ENCODE measurements around the gene MOB3A. TPM values are rescaled to one million over a fixed set of nuclear protein-coding genes. Genes with fewer than 3 reads are reported as not detected.

The MOB3A gene
- total RNA-seq, 2 donors from 2014 or later = 37.8 to 50.9 TPM

DNA sequence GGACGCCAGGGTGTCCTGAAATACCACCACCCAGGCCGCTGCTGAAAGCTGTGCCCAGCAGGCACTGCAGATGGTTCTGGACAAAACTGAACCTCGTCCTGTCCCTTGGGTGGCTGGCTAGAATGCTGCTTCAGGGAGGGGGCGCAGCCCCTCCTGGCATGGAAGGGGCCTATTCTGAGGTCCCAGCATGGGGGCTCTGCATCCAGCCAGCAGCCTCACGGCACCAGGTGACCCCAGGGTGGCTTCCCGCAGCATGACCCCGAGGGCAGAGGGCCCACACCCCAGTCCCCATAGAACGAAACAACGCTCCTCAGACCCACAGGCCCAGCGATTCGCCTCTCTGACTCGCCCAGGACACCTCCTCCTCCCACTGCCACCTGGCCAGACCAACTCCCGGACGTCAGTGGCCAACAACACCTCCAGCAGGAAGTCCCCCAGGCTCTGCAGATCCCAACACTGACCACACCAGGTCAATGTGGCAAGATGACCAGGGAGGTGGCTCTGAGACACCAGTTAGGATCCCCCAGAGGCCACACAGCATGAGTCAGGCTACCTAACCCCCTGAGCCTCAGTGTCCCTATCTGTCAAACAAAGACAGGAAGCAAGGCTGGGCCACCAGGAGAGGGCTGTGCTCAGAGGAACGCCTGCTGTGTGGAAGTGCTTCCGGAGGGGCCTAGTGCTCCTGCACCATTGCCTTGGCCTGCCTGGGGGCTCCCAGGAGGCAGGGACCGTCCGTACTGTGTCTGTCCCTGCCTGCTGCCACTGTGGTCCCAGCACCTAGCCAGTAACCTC lies 51.2 kb downstream of the MOB3A start:
- Histone ChIP-seq H3K4me3 (no peak overlapping the region), H3K27ac (peak overlapping the region in 1 of 2 donors; percentile 14), H3K36me3 (peaks cover 47% of the 10 kb centered on the region), H3K27me3 (replicated peaks; ENCODE audit: insufficient read depth) (no peaks in the 10 kb centered on the region), H3K4me1 (ENCODE audit: control insufficient read depth in 1 of 2, low read depth in 2 of 2) (peaks cover 46 to 88% of the 10 kb centered on the region in 2 donors), H3K9me3 (no peaks in the 10 kb centered on the region)
- DNase-seq (ENCODE audit: low spot score) (no peak), ATAC-seq (ENCODE audit: insufficient number of reproducible peaks, low FRiP score, low read depth) (no peak)
- TF ChIP-seq, protein P1, sequence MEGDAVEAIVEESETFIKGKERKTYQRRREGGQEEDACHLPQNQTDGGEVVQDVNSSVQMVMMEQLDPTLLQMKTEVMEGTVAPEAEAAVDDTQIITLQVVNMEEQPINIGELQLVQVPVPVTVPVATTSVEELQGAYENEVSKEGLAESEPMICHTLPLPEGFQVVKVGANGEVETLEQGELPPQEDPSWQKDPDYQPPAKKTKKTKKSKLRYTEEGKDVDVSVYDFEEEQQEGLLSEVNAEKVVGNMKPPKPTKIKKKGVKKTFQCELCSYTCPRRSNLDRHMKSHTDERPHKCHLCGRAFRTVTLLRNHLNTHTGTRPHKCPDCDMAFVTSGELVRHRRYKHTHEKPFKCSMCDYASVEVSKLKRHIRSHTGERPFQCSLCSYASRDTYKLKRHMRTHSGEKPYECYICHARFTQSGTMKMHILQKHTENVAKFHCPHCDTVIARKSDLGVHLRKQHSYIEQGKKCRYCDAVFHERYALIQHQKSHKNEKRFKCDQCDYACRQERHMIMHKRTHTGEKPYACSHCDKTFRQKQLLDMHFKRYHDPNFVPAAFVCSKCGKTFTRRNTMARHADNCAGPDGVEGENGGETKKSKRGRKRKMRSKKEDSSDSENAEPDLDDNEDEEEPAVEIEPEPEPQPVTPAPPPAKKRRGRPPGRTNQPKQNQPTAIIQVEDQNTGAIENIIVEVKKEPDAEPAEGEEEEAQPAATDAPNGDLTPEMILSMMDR (IDR thresholded peaks at IDR 0.05) = no peak

DNA sequence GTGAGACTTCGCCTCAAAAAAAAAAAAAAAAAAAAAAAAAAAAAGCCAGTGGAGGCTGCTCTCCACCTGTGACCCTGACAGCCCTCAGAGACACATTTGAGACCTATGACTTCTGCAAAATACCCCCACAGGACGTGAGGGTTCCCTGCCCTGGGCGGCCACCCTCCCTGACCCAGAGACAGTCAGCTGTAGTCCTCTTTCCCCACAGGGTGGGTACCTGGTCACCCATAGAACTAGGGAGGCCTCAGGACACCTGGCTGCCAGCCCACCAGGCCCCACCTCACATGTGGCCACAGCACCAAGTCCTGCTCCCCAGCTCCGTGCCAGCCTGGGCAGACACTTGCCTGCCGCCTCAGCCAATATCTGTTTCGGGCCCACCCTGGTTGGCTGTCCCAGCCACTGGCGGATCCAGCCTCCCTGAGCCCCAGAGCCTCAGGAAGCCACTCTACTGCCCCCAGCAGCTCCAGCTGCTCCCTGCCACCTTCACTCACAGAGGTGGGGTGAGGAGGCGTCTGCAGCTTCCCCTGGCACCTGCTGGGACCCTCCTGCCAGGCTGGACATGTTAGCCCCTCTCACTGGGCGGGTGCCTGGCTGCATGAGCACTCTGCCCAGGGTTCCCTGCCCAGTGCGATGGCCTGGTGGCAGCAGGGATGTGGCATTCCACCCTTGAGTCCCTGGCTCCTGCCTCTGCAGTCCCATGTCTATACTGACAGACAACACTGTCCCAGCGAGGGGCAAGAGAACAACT lies 52.0 kb downstream of the MOB3A start:
- Histone ChIP-seq H3K9me3 (no peaks in the 10 kb centered on the region), H3K36me3 (peaks cover 53% of the 10 kb centered on the region), H3K4me1 (ENCODE audit: control insufficient read depth in 1 of 2, low read depth in 2 of 2) (peaks cover 42 to 82% of the 10 kb centered on the region in 2 donors), H3K27me3 (replicated peaks; ENCODE audit: insufficient read depth) (no peaks in the 10 kb centered on the region), H3K4me3 (no peak overlapping the region), H3K27ac (no peak overlapping the region)
- ATAC-seq (ENCODE audit: insufficient number of reproducible peaks, low FRiP score, low read depth) = no peak
- TF ChIP-seq, protein P1 (IDR thresholded peaks at IDR 0.05) = no peak
- DNase-seq (ENCODE audit: low spot score) = no peak

DNA sequence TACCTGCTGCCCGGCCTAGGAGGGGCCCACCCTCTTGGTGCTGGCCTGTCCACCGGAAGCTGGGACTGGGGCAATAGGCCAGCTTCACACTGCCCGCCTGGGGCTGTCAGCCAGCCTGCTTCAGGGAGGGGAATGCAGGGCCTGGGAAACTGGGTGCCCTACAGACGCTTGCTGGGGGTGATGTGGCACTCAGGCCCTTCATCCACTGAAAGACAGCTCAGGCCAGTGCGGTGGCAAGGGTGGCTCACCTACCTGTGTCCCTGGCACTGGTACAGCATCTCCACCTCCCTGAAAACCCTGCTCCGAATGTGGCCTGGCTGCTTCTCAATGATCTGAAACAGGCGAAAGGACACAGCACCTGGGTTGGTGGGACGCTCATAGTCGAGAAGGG lies 52.9 kb downstream of the MOB3A start:
- ATAC-seq (ENCODE audit: insufficient number of reproducible peaks, low FRiP score, low read depth) = no peak
- H3K36me3 ChIP-seq = peaks cover 62% of the 10 kb centered on the region
- no peaks in the 10 kb centered on the region for H3K9me3 ChIP-seq
- H3K4me3 ChIP-seq = no peak overlapping the region
- TF ChIP-seq, protein P1 (IDR thresholded peaks at IDR 0.05) = no peak
- H3K4me1 ChIP-seq (ENCODE audit: control insufficient read depth in 1 of 2, low read depth in 2 of 2) = peaks cover 33 to 73% of the 10 kb centered on the region in 2 donors
- H3K27me3 ChIP-seq (replicated peaks; ENCODE audit: insufficient read depth) = no peaks in the 10 kb centered on the region
- DNase-seq (ENCODE audit: low spot score) = no peak
- peak overlapping the region; percentile 76 to 92 for H3K27ac ChIP-seq

DNA sequence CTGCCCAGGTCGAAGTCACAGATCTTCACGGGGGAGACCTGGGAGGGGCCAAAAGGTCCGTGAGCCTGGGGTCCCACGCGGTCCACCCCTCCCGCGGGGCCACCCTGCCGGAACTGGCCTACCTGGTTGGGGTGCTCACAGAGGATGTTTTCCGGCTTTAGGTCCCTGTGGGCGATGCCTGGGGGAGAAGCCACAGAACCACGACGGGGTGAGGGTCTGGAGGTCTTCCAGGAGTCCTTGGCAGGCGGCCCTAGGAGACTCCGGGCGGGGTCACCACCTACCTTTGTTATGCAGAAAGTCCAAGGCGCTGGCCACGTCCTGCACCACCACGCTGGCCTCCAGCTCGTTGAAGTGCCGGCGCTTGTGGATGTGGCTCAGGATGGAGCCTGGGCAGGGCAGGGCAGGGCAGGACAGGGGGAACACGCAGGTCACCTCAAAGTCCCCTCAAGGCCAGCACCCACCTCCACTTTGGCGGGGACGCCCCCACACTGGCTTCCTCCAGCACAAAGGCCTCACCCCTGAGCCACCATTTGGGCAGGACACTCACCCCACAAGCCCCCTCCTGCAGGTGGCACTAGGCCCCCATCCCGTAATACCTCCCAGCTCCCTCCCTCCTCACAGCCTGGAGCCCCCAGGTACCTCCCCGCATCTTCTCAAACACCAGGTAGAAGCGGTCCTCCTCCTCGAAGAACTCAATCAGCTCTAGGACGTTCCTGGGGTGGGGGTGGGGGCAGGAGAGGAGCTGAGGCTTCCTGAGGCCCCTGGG lies 53.5 kb downstream of the MOB3A start:
- Histone ChIP-seq H3K27ac (peak overlapping the region; percentile 76 to 92), H3K36me3 (peaks cover 64% of the 10 kb centered on the region), H3K4me1 (ENCODE audit: control insufficient read depth in 1 of 2, low read depth in 2 of 2) (peaks cover 27 to 68% of the 10 kb centered on the region in 2 donors), H3K27me3 (replicated peaks; ENCODE audit: insufficient read depth) (no peaks in the 10 kb centered on the region), H3K4me3 (peak overlapping the region; percentile 71), H3K9me3 (no peaks in the 10 kb centered on the region)
- ATAC-seq (ENCODE audit: insufficient number of reproducible peaks, low FRiP score, low read depth) = no peak
- no peak for DNase-seq (ENCODE audit: low spot score)
- TF ChIP-seq, protein P1 (IDR thresholded peaks at IDR 0.05) = no peak
